ENCODE results near the gene ADCK1. TPM values are rescaled to one million over a fixed set of nuclear protein-coding genes. Genes with fewer than 3 reads are reported as not detected.

The ADCK1 gene
- total and polyA plus RNA-seq, 9 of the 15 experiments (the other 6 are each of a cell fraction or from before 2014, with no cell fraction given) = 2.8 to 8.9 (median 4.3) TPM

DNA sequence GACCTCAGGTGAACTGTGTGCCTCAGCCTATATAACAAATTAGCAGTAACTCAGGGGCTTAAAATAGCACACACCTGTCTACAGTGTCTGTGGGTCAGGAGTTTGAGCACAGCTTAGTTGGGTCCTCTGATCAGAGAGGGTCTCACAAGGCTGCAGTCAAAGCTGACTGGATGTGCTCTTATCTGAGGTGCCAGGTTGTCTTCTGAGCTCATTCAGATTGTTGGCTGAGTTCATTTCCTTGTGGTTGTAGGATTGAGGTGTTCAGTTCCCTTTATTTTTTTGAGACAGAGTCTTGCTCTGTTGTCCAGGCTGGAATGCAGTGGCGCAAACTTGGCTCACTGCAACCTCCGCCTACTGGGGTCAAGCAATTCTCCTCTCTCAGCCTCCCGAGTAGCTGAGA is 164.7 kb downstream of the ADCK1 start:
- FAIRE-seq (no peak), ATAC-seq (no peak), DNase-seq (ENCODE audit: extremely low read depth in 1 of 4, low spot score in 3 of 4) (no peak)
- intact Hi-C loops (cut with micrococcal nuclease) = loop anchor here (10.0 kb wide), 1 partner anchor 310 kb away; no protein-coding TSS in a partner anchor
- no peaks in the 10 kb centered on the region for H3K27me3 ChIP-seq (ENCODE audit: control insufficient read depth in 2 of 2, insufficient read depth in 2 of 2, low read length in 2 of 2)
- 85% methylated on average over 3 of the region's 3 CpGs for WGBS (ENCODE audit: insufficient coverage, low coverage, missing lambda C conversion rate)
- CTCF ChIA-PET (ENCODE audit: low intra/inter-chr PET ratio) = no interaction called here
- no peak overlapping the region for H3K4me2 ChIP-seq (ENCODE audit: insufficient read depth, low read length)
- H3K36me3 ChIP-seq (ENCODE audit: control insufficient read depth, insufficient read depth, low read length) = no peaks in the 10 kb centered on the region
- no peak overlapping the region for H2AFZ ChIP-seq (ENCODE audit: low read depth, low read length)
- no peak overlapping the region for H3K4me3 ChIP-seq
- no peaks in the 10 kb centered on the region for H4K20me1 ChIP-seq (replicated peaks; ENCODE audit: control insufficient read depth, insufficient read depth, low read length)
- no TSS peak for BruUV-seq (replicated peaks)
- no peak overlapping the region for H3K27ac ChIP-seq (ENCODE audit: extremely low read depth, low read depth, low read length)
- no peak overlapping the region for H3K9ac ChIP-seq (ENCODE audit: insufficient read depth in 1 of 2, low read depth in 2 of 2, low read length in 2 of 2)
- in situ Hi-C loops (cut with MboI) = loop anchor here (5.0 kb wide), 1 partner anchor 97 kb away; no protein-coding TSS in a partner anchor
- no peaks in the 10 kb centered on the region for H3K9me1 ChIP-seq (ENCODE audit: control insufficient read depth, insufficient read depth, low read length)
- H3K79me2 ChIP-seq (ENCODE audit: control insufficient read depth, insufficient read depth, low read length) = no peaks in the 10 kb centered on the region
- H3K4me1 ChIP-seq (replicated peaks in 1 of 2; ENCODE audit: control insufficient read depth in 2 of 2, insufficient read depth in 2 of 2, low read length in 2 of 2) = peaks cover 11 to 17% of the 10 kb centered on the region in 2 experiments; a peak in 4 of 5 replicates
- POLR2A ChIA-PET = no interaction called here
- H3K9me3 ChIP-seq (replicated peaks; ENCODE audit: control insufficient read depth, insufficient read depth, low read depth, low read length) = no peaks in the 10 kb centered on the region
- TF ChIP-seq HDAC2 (IDR thresholded peaks at IDR 0.05) (no peak), SAP30 (IDR thresholded peaks at IDR 0.05; ENCODE audit: borderline replicate concordance, insufficient read depth, low read depth, low read length, poor library complexity, severe bottlenecking) (no peak), JUN (IDR thresholded peaks at IDR 0.05; ENCODE audit: borderline replicate concordance, low read depth, low read length) (no peak), JUN (CRISPR knock-in tag; IDR thresholded peaks at IDR 0.05; ENCODE audit: borderline replicate concordance) (no peak), PPARD (CRISPR knock-in tag; IDR thresholded peaks at IDR 0.05) (no peak), ZNF121 (CRISPR knock-in tag; conservative IDR thresholded peaks at IDR 0.05) (peak; percentile 56; the same call in 1 of the 2 replicates), KDM1A (IDR thresholded peaks at IDR 0.05) (0 out of 4 replicates have a peak, but pooled peaks of 1 of the 2 experiments have one; percentile 36), SMAD1 (IDR thresholded peaks at IDR 0.05; ENCODE audit: low read depth, low read length, partially characterized antibody) (no peak), MXI1 (IDR thresholded peaks at IDR 0.05; ENCODE audit: low read depth, low read length) (no peak), CREB1 (IDR thresholded peaks at IDR 0.05) (no peak), CREB1 (CRISPR knock-in tag; IDR thresholded peaks at IDR 0.05) (no peak), TBL1XR1 (IDR thresholded peaks at IDR 0.05; ENCODE audit: low read length in 2 of 2) (no peak), FOXA3 (CRISPR knock-in tag; conservative IDR thresholded peaks at IDR 0.05 in 1 of 2, IDR thresholded peaks at IDR 0.05 in 1 of 2) (no peak), RBM25 (IDR thresholded peaks at IDR 0.05; ENCODE audit: low read depth, low read length, severe bottlenecking) (no peak), CBFA2T3 (IDR thresholded peaks at IDR 0.05) (peak; percentile 46), STAT5B (CRISPR knock-in tag; IDR thresholded peaks at IDR 0.05) (no peak), RBM15 (IDR thresholded peaks at IDR 0.05; ENCODE audit: insufficient read depth, low read length) (no peak)
- TF ChIP-seq, protein P1, sequence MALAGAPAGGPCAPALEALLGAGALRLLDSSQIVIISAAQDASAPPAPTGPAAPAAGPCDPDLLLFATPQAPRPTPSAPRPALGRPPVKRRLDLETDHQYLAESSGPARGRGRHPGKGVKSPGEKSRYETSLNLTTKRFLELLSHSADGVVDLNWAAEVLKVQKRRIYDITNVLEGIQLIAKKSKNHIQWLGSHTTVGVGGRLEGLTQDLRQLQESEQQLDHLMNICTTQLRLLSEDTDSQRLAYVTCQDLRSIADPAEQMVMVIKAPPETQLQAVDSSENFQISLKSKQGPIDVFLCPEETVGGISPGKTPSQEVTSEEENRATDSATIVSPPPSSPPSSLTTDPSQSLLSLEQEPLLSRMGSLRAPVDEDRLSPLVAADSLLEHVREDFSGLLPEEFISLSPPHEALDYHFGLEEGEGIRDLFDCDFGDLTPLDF (CRISPR knock-in tag; IDR thresholded peaks at IDR 0.05) = no peak
- TF ChIP-seq, protein P2, sequence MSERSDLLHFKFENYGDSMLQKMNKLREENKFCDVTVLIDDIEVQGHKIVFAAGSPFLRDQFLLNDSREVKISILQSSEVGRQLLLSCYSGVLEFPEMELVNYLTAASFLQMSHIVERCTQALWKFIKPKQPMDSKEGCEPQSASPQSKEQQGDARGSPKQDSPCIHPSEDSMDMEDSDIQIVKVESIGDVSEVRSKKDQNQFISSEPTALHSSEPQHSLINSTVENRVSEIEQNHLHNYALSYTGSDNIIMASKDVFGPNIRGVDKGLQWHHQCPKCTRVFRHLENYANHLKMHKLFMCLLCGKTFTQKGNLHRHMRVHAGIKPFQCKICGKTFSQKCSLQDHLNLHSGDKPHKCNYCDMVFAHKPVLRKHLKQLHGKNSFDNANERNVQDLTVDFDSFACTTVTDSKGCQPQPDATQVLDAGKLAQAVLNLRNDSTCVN (CRISPR knock-in tag; IDR thresholded peaks at IDR 0.05) = no peak
- TF ChIP-seq, protein P3, sequence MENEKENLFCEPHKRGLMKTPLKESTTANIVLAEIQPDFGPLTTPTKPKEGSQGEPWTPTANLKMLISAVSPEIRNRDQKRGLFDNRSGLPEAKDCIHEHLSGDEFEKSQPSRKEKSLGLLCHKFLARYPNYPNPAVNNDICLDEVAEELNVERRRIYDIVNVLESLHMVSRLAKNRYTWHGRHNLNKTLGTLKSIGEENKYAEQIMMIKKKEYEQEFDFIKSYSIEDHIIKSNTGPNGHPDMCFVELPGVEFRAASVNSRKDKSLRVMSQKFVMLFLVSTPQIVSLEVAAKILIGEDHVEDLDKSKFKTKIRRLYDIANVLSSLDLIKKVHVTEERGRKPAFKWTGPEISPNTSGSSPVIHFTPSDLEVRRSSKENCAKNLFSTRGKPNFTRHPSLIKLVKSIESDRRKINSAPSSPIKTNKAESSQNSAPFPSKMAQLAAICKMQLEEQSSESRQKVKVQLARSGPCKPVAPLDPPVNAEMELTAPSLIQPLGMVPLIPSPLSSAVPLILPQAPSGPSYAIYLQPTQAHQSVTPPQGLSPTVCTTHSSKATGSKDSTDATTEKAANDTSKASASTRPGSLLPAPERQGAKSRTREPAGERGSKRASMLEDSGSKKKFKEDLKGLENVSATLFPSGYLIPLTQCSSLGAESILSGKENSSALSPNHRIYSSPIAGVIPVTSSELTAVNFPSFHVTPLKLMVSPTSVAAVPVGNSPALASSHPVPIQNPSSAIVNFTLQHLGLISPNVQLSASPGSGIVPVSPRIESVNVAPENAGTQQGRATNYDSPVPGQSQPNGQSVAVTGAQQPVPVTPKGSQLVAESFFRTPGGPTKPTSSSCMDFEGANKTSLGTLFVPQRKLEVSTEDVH (IDR thresholded peaks at IDR 0.05; ENCODE audit: low read depth, partially characterized antibody) = no peak

Measured in K562 (cell line).